ENCODE data around the gene JMJD6. TPM values are rescaled to one million over a fixed set of nuclear protein-coding genes. Genes with fewer than 3 reads are reported as not detected.
"Not testable (repeated sequence)": the region's sequence is repeated elsewhere in the genome, so short reads cannot be mapped to it uniquely, and the experiment has no call there.

Gene JMJD6
- total RNA-seq, 4 donors from 2014 or later = 29.7 to 42.9 (median 41.7) TPM

- TF ChIP-seq, protein P1, sequence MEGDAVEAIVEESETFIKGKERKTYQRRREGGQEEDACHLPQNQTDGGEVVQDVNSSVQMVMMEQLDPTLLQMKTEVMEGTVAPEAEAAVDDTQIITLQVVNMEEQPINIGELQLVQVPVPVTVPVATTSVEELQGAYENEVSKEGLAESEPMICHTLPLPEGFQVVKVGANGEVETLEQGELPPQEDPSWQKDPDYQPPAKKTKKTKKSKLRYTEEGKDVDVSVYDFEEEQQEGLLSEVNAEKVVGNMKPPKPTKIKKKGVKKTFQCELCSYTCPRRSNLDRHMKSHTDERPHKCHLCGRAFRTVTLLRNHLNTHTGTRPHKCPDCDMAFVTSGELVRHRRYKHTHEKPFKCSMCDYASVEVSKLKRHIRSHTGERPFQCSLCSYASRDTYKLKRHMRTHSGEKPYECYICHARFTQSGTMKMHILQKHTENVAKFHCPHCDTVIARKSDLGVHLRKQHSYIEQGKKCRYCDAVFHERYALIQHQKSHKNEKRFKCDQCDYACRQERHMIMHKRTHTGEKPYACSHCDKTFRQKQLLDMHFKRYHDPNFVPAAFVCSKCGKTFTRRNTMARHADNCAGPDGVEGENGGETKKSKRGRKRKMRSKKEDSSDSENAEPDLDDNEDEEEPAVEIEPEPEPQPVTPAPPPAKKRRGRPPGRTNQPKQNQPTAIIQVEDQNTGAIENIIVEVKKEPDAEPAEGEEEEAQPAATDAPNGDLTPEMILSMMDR (IDR thresholded peaks at IDR 0.05 in 4 of 5, conservative IDR thresholded peaks at IDR 0.05 in 1 of 5) = no peak
- no peak for TF ChIP-seq POLR2A (IDR thresholded peaks at IDR 0.05)
- no peak overlapping the region for H3K4me3 ChIP-seq
- DNase-seq = no peak
- ATAC-seq = no peak
- H3K27me3 ChIP-seq = no peaks in the 10 kb centered on the region
- no peak overlapping the region for H3K27ac ChIP-seq
- peaks cover 0 to 41% of the 10 kb centered on the region in 2 donors for H3K36me3 ChIP-seq
- H3K4me1 ChIP-seq = peaks cover 8 to 11% of the 10 kb centered on the region in 2 donors
- in situ Hi-C loops (cut with MboI; ENCODE audit: low sequenced_read_pairs in 4 of 4) (no loop called here), intact Hi-C loops (cut with DNase I; ENCODE audit: low total_unique reads) (no loop called here)
- H3K9me3 ChIP-seq = no peaks in the 10 kb centered on the region
Measured at GRCh38 chr17:76751416-76751993, 25.1 kb upstream of the JMJD6 start.

GRCh38 chr17:76748657-76749056, 22.3 kb upstream of the JMJD6 start:
- ATAC-seq (no peak), DNase-seq (no peak)
- Histone ChIP-seq H3K27ac (peak overlapping the region; percentile 70 to 81 (median 81)), H3K27me3 (no peaks in the 10 kb centered on the region), H3K4me3 (no peak overlapping the region), H3K4me1 (peaks cover 10 to 14% of the 10 kb centered on the region in 2 donors), H3K36me3 (peaks cover 0 to 46% of the 10 kb centered on the region in 2 donors), H3K9me3 (no peaks in the 10 kb centered on the region)
- intact Hi-C loops (cut with DNase I; ENCODE audit: low total_unique reads) = no loop called here
- TF ChIP-seq, protein P1 (IDR thresholded peaks at IDR 0.05 in 4 of 5, conservative IDR thresholded peaks at IDR 0.05 in 1 of 5) = no peak
- no peak for TF ChIP-seq POLR2A (IDR thresholded peaks at IDR 0.05)
- in situ Hi-C loops (cut with MboI; ENCODE audit: low sequenced_read_pairs in 4 of 4) = no loop called here

GRCh38 chr17:76747716-76748363, 21.4 kb upstream of the JMJD6 start:
- in situ Hi-C loops (cut with MboI; ENCODE audit: low sequenced_read_pairs in 4 of 4) = no loop called here
- ATAC-seq = peak; percentile 78 to 88
- peaks cover 17 to 19% of the 10 kb centered on the region in 2 donors for H3K4me1 ChIP-seq
- no peaks in the 10 kb centered on the region for H3K27me3 ChIP-seq
- H3K27ac ChIP-seq = peak overlapping the region; percentile 70 to 81 (median 81)
- peaks cover 0 to 46% of the 10 kb centered on the region in 2 donors for H3K36me3 ChIP-seq
- intact Hi-C loops (cut with DNase I; ENCODE audit: low total_unique reads) = no loop called here
- no peak for TF ChIP-seq POLR2A (IDR thresholded peaks at IDR 0.05)
- TF ChIP-seq, protein P1 (IDR thresholded peaks at IDR 0.05 in 4 of 5, conservative IDR thresholded peaks at IDR 0.05 in 1 of 5) = no peak
- peak; percentile 34 to 35 for DNase-seq
- no peak overlapping the region for H3K4me3 ChIP-seq
- no peaks in the 10 kb centered on the region for H3K9me3 ChIP-seq

DNA sequence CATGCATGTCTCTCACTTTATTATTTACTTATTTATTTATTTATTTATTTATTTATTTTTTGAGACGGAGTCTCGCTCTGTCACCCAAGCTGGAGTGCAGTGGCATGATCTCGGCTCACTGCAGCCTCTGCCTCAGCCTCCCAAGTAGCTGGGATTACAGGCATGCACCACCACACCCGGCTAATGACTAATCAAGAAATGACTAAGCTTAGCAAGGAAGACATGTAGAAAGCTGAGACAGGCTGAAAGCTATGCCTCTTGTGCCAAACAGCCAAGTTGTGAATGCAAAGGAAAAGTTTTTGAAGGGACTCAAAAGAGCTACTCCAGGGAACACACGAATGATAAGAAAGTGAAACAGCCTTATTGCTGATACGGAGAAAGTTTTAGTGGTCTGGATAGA, 19.4 kb upstream of the JMJD6 start:
- H3K9me3 ChIP-seq; DNase-seq; H3K27me3 ChIP-seq; in situ Hi-C loops (cut with MboI; ENCODE audit: low sequenced_read_pairs in 4 of 4); ATAC-seq; intact Hi-C loops (cut with DNase I; ENCODE audit: low total_unique reads); H3K4me3 ChIP-seq: not testable (repeated sequence)
- peaks cover 33 to 39% of the 10 kb centered on the region in 2 donors for H3K4me1 ChIP-seq
- H3K27ac ChIP-seq = peak overlapping the region in 2 of 4 donors; percentile 81
- H3K36me3 ChIP-seq = peaks cover 0 to 38% of the 10 kb centered on the region in 2 donors

GRCh38 chr17:76744747-76745146, 18.3 kb upstream of the JMJD6 start:
- H3K27ac ChIP-seq = peak overlapping the region in 3 of 4 donors; percentile 96 to 99 (median 99)

More at GRCh38 chr17:76744747-76745146, 18.3 kb upstream of the JMJD6 start:
- H3K36me3 ChIP-seq = peaks cover 0 to 38% of the 10 kb centered on the region in 2 donors
- no peaks in the 10 kb centered on the region for H3K27me3 ChIP-seq
- DNase-seq = no peak
- H3K9me3 ChIP-seq = no peaks in the 10 kb centered on the region
- H3K4me1 ChIP-seq = peaks cover 34 to 49% of the 10 kb centered on the region in 2 donors
- no peak overlapping the region for H3K4me3 ChIP-seq
- intact Hi-C loops (cut with DNase I; ENCODE audit: low total_unique reads) (no loop called here), in situ Hi-C loops (cut with MboI; ENCODE audit: low sequenced_read_pairs in 4 of 4) (no loop called here)
- ATAC-seq = no peak
- TF ChIP-seq, protein P1 (IDR thresholded peaks at IDR 0.05 in 4 of 5, conservative IDR thresholded peaks at IDR 0.05 in 1 of 5) = no peak
- no peak for TF ChIP-seq POLR2A (IDR thresholded peaks at IDR 0.05)
